HepG2 (cell line): ENCODE data around the gene C1QTNF5. TPM values are rescaled to one million over a fixed set of nuclear protein-coding genes. Genes with fewer than 3 reads are reported as not detected.

Source experiments
- ASH2L ChIP-seq: fragments of 300-600, 200-600 bp; sonication (generic); IDR thresholded peaks from 2 replicates; pipeline ENCODE4 v1.7.0; 2017; ENCODE audit warnings: low read depth, mild to moderate bottlenecking, moderate library complexity, mixed read lengths, low read length; ENCODE audit not compliant: insufficient read length
- ATRX ChIP-seq: sonication (generic); formaldehyde crosslinking; IDR thresholded peaks from 2 replicates; pipeline ENCODE4 v1.4.0; 2020; ENCODE audit warnings: missing genetic modification reagents, borderline replicate concordance
- CENPBD1 ChIP-seq: sonication (generic); formaldehyde crosslinking; IDR thresholded peaks from 2 replicates; pipeline ENCODE4 v1.8.0; 2022; ENCODE audit warnings: missing genetic modification reagents, low read depth, mild to moderate bottlenecking, borderline replicate concordance
- ELF3 ChIP-seq: IDR thresholded peaks from 2 replicates; pipeline ENCODE4 v1.6.1; 2016; ENCODE audit warnings: missing genetic modification reagents, missing compliant biosample characterization
- GABPB1 ChIP-seq: IDR thresholded peaks from 2 replicates; pipeline ENCODE4 v1.6.1; 2016; ENCODE audit warnings: mild to moderate bottlenecking, missing genetic modification reagents, moderate library complexity, missing compliant biosample characterization
- HDAC6 ChIP-seq: fragments of 200-600 bp; sonication (generic); IDR thresholded peaks from 2 replicates; pipeline ENCODE4 v1.7.0; 2017; ENCODE audit warnings: mild to moderate bottlenecking, antibody characterized with exemption, low read length, low read depth
- HMG20B ChIP-seq: conservative IDR thresholded peaks from 2 replicates; pipeline ENCODE4 v1.6.1; 2016; ENCODE audit warnings: missing genetic modification reagents, missing compliant biosample characterization
- HOXD1 ChIP-seq: sonication (generic); formaldehyde crosslinking; IDR thresholded peaks from 2 replicates; pipeline ENCODE4 v1.5.0; 2020; ENCODE audit warnings: missing genetic modification reagents
- KAT7 ChIP-seq: IDR thresholded peaks from 2 replicates; pipeline ENCODE4 v1.6.1; 2018; ENCODE audit warnings: borderline replicate concordance, missing compliant biosample characterization
- KDM1A ChIP-seq: IDR thresholded peaks from 2 replicates; pipeline ENCODE4 v1.6.1; 2016; ENCODE audit warnings: missing compliant biosample characterization
- MED13 ChIP-seq: sonication (generic); formaldehyde crosslinking; IDR thresholded peaks from 2 replicates; pipeline ENCODE4 v1.5.0; 2020; ENCODE audit warnings: missing genetic modification reagents
- REXO4 ChIP-seq: sonication (generic); formaldehyde crosslinking; IDR thresholded peaks from 2 replicates; pipeline ENCODE4 v1.8.0; 2022; ENCODE audit warnings: missing genetic modification reagents, mild to moderate bottlenecking, borderline replicate concordance
- RNF2 ChIP-seq: fragments of 450-650 bp; conservative IDR thresholded peaks from 2 replicates; pipeline ENCODE4 v1.6.1; 2016; ENCODE audit warnings: low read depth
- ZNF383 ChIP-seq: sonication (generic); formaldehyde crosslinking; IDR thresholded peaks from 2 replicates; pipeline ENCODE4 v1.4.0; 2020; ENCODE audit warnings: missing genetic modification reagents, mild to moderate bottlenecking, borderline replicate concordance
- ZNF629 ChIP-seq: sonication (generic); formaldehyde crosslinking; conservative IDR thresholded peaks from 2 replicates; pipeline ENCODE4 v1.5.0; 2020; ENCODE audit warnings: missing genetic modification reagents
- ZNF7 ChIP-seq: IDR thresholded peaks from 2 replicates; pipeline ENCODE4 v1.6.1; 2016; ENCODE audit warnings: missing biosample characterization, missing genetic modification reagents
- polyA plus RNA-seq, 8 experiments: library from polyadenylated mRNA; depleted of rRNA in 3 of 8; stranded (reverse) in 7 of 8; unstranded in 1 of 8; fragments of >200 nt; fragmentation: Illumina TruSeq in 4 of 8; extraction: Trizol in 4 of 8; gene quantifications; 2 replicates each; pipeline versions ENCODE4 v1.2.1 to v1.2.3, GENCODE V29; 2011 to 2016; ENCODE audit warnings: low read depth in 4 of 8, missing spikeins in 1 of 8, mixed read lengths in 1 of 8; ENCODE audit not compliant: insufficient read depth in 1 of 8
- total RNA-seq, 5 experiments: library from RNA; depleted of rRNA; stranded (reverse); fragments of >200 nt; fragmentation: Illumina TruSeq; extraction: Trizol; gene quantifications; 2 replicates each; pipeline ENCODE4 v1.2.3, GENCODE V29; 2016; ENCODE audit warnings: low read depth in 1 of 5
- TF ChIP-seq, protein P1 (sequence below): sonication (generic); formaldehyde crosslinking; IDR thresholded peaks from 2 replicates; pipeline ENCODE4 v1.9.0; 2021; ENCODE audit warnings: mild to moderate bottlenecking, missing genetic modification reagents
- TF ChIP-seq, protein P2 (sequence below): sonication (generic); formaldehyde crosslinking; conservative IDR thresholded peaks from 2 replicates; pipeline ENCODE4 v1.4.0; 2020; ENCODE audit warnings: missing genetic modification reagents
- TF ChIP-seq, protein P3 (sequence below): sonication (generic); formaldehyde crosslinking; conservative IDR thresholded peaks from 2 replicates; pipeline ENCODE4 v1.8.0; 2022; ENCODE audit warnings: mild to moderate bottlenecking, moderate library complexity, missing genetic modification reagents

The C1QTNF5 gene
- total and polyA plus RNA-seq, 2 of the 13 experiments (the other 11 are each of a cell fraction or from before 2014, with no cell fraction given), result 0.86 to 1.2 TPM

GRCh38 chr11:119376197-119376847 lies 35.6 kb upstream of the C1QTNF5 start (continued):
- TF ChIP-seq, protein P1, sequence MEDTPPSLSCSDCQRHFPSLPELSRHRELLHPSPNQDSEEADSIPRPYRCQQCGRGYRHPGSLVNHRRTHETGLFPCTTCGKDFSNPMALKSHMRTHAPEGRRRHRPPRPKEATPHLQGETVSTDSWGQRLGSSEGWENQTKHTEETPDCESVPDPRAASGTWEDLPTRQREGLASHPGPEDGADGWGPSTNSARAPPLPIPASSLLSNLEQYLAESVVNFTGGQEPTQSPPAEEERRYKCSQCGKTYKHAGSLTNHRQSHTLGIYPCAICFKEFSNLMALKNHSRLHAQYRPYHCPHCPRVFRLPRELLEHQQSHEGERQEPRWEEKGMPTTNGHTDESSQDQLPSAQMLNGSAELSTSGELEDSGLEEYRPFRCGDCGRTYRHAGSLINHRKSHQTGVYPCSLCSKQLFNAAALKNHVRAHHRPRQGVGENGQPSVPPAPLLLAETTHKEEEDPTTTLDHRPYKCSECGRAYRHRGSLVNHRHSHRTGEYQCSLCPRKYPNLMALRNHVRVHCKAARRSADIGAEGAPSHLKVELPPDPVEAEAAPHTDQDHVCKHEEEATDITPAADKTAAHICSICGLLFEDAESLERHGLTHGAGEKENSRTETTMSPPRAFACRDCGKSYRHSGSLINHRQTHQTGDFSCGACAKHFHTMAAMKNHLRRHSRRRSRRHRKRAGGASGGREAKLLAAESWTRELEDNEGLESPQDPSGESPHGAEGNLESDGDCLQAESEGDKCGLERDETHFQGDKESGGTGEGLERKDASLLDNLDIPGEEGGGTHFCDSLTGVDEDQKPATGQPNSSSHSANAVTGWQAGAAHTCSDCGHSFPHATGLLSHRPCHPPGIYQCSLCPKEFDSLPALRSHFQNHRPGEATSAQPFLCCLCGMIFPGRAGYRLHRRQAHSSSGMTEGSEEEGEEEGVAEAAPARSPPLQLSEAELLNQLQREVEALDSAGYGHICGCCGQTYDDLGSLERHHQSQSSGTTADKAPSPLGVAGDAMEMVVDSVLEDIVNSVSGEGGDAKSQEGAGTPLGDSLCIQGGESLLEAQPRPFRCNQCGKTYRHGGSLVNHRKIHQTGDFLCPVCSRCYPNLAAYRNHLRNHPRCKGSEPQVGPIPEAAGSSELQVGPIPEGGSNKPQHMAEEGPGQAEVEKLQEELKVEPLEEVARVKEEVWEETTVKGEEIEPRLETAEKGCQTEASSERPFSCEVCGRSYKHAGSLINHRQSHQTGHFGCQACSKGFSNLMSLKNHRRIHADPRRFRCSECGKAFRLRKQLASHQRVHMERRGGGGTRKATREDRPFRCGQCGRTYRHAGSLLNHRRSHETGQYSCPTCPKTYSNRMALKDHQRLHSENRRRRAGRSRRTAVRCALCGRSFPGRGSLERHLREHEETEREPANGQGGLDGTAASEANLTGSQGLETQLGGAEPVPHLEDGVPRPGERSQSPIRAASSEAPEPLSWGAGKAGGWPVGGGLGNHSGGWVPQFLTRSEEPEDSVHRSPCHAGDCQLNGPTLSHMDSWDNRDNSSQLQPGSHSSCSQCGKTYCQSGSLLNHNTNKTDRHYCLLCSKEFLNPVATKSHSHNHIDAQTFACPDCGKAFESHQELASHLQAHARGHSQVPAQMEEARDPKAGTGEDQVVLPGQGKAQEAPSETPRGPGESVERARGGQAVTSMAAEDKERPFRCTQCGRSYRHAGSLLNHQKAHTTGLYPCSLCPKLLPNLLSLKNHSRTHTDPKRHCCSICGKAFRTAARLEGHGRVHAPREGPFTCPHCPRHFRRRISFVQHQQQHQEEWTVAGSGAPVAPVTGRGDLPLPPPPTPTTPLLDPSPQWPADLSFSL, result no peak
- TF ChIP-seq KAT7, result no peak
- no peak for TF ChIP-seq ZNF7
- no peak for TF ChIP-seq ZNF383 (CRISPR knock-in tag)
- no peak for TF ChIP-seq ATRX
- TF ChIP-seq ASH2L, result no peak
- TF ChIP-seq CENPBD1 (CRISPR knock-in tag), result no peak
- TF ChIP-seq, protein P2, sequence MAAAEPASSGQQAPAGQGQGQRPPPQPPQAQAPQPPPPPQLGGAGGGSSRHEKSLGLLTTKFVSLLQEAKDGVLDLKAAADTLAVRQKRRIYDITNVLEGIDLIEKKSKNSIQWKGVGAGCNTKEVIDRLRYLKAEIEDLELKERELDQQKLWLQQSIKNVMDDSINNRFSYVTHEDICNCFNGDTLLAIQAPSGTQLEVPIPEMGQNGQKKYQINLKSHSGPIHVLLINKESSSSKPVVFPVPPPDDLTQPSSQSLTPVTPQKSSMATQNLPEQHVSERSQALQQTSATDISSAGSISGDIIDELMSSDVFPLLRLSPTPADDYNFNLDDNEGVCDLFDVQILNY (CRISPR knock-in tag), result no peak
- TF ChIP-seq RNF2, result no peak
- no peak for TF ChIP-seq ZNF629
- peak; percentile 57 for TF ChIP-seq GABPB1 (CRISPR knock-in tag)
- TF ChIP-seq, protein P3, sequence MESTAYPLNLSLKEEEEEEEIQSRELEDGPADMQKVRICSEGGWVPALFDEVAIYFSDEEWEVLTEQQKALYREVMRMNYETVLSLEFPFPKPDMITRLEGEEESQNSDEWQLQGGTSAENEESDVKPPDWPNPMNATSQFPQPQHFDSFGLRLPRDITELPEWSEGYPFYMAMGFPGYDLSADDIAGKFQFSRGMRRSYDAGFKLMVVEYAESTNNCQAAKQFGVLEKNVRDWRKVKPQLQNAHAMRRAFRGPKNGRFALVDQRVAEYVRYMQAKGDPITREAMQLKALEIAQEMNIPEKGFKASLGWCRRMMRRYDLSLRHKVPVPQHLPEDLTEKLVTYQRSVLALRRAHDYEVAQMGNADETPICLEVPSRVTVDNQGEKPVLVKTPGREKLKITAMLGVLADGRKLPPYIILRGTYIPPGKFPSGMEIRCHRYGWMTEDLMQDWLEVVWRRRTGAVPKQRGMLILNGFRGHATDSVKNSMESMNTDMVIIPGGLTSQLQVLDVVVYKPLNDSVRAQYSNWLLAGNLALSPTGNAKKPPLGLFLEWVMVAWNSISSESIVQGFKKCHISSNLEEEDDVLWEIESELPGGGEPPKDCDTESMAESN (CRISPR knock-in tag), result no peak
- TF ChIP-seq HMG20B (CRISPR knock-in tag), result peak; percentile 55; the same call in 1 of the 2 replicates
- 0 out of 2 replicates have a peak, but pooled peaks have one; percentile 47 for TF ChIP-seq HOXD1 (CRISPR knock-in tag)
- no peak for TF ChIP-seq HDAC6
- no peak for TF ChIP-seq KDM1A (CRISPR knock-in tag)
- TF ChIP-seq ELF3 (CRISPR knock-in tag), result no peak
- TF ChIP-seq MED13, result peak; percentile 71
- no peak for TF ChIP-seq REXO4 (CRISPR knock-in tag)
